ENCODE data around the gene SCN2B.

- no peak for TF ChIP-seq CTCF (IDR thresholded peaks at IDR 0.05)
- no peak for TF ChIP-seq POLR2A (IDR thresholded peaks at IDR 0.05)
These were observed 40.4 kb upstream of the SCN2B start for GRCh38 chr11:118216621-118217481.

Data from prostate gland (tissue), 2 donors.